ENCODE measurements around the gene XAGE1B.
"Not testable (repeated sequence)": the region's sequence is repeated elsewhere in the genome, so short reads cannot be mapped to it uniquely, and the experiment has no call there.

XAGE1B gene, protein sequence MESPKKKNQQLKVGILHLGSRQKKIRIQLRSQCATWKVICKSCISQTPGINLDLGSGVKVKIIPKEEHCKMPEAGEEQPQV

DNA sequence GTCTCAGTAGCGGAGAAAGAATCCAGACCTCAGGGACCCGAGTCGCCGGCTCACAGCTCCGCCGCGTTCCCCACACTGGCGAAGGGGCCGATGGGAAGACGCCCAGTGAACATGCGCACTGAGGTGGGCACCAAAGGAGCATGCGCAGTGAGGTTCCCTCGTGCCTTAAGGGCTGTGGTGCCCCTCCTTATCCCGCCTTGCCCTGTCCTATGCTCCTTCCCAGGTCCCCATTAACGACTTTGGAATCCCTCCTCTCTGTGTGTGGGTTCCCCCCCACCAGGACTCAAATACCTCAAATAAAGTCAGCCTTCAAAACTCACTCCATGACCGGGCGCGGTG, at the start of gene XAGE1B:
Gene XAGE1B, minus strand, starts transcription at position 77 of the 339 bp plus-strand sequence. CDS start 1,536 bp downstream, outside the sequence.
- not testable (repeated sequence) for DNase-seq

DNA sequence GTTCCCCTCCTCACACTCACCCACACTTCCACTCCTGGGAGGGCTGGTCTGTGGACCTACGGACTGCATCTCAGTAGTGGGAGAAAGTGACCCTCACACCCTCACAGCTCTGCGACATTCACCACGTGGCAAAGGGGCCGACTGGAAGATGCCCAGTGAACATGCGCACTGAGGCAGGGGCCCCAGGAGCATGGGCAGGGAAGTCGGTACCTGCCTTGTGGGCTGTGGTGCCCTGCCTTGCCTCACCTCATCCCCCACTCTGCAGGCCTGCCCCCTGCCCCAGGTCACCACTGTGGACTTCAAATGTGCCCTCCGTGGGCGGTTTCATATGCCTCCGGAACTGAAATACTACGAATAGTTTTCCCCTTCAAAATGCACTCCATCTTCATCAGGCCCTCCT, 46.2 kb upstream of the XAGE1B start:
- DNase-seq, result no peak

DNA sequence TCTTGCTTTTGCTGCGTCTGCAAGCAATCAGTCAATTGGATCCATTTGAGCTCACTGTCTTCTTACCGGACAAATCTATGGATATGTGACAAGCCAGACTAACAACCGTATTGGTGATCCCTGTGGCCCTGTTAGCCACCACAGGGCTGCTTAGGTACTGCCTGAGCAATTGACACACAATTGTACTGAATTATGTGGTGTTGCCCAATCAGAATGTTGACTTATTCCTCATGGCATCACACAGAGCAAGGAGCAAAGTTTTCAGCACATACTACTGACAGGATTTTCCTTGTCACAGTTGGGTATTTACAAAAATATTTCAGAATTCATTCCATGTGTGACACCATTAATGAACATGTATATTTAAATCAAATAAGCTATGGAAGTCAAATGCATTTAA, 41.3 kb upstream of the XAGE1B start:
- DNase-seq, result no peak

DNA sequence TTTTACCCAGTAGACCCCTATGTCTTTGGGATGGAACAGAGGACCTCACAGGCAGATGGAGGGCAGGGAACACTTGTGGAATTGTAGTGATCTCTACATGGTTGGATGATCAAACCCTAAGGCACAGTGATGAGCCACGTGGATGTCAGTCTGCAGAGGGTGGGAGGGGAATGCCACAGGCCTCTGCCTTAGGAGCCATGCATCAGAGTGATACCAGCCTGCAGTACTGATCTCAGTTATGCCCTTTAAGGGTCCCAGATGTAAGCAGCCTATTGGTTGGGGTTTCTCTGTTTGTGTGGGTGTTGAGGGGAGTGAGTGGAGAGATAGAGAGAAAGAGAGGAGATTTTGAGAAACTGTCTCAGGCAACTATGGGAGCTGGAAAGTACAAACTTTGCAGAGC, 39.9 kb upstream of the XAGE1B start:
- no peak for DNase-seq

DNA sequence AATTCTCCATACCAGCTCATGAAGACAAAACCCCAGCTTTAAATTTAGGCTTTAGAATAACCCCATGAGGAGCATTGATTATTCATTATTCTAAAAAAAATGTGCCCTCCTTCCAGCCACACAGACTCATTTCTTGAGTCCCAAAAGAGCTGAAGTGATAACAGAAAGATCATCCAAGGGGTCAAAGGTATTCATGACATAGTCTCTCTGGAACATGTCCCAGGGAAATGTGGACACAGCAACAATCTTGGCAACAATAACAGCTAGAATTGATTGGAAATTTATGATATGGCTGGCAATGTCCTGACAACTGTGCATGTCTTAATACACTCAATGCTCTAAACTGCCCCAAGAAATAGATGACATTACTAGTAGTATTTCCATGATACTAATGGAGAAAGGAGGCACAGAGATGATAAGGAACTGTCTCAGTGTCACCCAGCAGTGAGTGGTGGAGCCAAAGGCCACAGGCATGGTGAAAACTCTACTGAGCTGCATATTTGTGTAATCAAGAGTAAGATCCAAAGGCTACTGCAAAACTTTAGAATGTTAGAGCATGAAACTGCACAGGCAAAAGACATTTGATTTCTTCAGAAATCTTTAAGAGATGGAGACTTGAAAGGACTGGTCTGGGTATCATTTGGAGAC, 37.3 kb upstream of the XAGE1B start:
- DNase-seq, result no peak

DNA sequence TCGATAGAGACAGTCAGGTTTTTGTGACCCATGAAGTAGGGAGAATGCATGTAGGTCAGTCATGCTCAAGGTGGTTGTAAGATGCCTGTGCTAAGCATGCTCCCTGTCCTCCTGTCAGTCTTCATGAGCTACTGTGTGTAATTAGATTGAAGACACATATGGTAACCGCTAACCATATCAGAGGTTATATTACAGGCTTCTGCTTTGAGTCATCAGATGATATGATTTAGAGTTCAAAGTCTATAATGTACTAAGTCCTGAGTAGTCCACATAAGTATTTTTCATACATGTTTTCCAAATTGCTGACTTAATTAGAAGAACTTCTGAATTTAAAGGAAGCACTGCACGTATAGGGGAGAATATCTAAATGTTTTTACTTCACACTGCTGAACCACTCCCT, 31.9 kb upstream of the XAGE1B start:
- not testable (repeated sequence) for DNase-seq

DNA sequence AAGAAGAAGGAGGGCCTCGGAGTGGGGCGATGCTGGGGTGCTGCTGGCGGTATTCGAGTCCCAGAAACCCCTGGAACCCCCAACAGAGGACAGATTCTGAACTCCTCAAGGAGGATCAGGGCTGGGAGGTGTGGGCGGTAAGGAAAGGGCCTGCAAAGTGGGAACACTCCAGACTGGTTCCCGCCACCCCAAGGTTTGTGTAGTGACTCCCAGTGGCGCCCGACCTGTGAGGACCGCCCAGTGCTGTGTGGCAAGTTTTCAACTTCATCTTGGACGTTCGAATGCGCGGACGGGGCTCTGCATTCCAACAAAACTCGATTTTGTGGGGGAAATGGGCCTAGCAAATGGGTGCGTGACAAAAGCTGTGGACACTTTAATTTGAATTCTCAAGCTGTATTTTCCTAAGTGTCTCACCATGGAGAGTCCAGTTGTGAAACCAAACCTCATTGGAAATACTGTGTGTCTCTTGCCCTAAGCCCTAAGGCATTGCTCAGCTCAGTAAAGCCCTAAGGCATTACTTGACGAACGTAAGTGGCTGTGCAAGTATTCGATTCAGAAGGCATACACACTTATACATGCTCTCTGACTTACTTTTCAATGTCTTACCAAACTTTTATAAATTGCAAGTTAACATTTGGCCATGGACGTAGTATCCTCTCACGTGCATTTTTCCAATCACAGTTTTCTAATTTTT, 27.4 kb upstream of the XAGE1B start:
- DNase-seq, result no peak

DNA sequence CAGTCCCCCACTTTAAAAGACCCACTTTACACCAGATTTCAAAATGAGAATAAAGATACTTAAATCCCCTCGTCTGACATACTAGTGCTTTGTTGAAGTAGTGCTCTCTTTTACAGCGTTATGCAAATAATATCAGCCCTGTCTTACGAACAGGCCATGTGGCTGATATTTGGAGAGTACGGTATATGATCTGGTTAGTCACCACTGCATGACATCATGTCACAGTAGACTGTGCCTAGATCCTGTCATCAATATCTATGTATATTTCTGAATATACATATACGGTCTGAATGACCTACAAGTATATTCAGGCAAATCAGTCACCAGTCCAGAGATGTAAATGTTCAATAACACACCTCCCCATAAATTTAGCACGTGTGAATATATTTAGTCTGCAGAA, 25.4 kb upstream of the XAGE1B start:
- no peak for DNase-seq

DNA sequence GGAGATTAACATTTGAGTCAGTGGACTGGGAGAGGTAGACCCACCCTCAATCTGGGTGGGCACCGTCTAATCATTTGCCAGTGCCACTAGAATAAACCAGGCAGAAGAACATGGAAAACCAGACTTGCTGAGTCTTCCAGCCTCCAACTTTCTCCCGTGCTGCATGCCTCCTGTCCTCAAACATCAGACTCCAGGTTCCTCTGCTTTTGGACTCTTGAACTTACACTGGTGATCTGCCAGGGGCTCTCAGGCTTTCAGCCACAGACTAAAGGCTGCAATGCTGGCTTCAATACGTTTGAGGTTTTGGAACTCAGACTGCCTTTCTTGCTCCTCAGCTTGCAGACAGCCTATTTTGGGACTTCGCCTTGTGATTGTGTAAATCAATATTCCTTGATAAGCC, 24.2 kb upstream of the XAGE1B start:
- not testable (repeated sequence) for DNase-seq

DNA sequence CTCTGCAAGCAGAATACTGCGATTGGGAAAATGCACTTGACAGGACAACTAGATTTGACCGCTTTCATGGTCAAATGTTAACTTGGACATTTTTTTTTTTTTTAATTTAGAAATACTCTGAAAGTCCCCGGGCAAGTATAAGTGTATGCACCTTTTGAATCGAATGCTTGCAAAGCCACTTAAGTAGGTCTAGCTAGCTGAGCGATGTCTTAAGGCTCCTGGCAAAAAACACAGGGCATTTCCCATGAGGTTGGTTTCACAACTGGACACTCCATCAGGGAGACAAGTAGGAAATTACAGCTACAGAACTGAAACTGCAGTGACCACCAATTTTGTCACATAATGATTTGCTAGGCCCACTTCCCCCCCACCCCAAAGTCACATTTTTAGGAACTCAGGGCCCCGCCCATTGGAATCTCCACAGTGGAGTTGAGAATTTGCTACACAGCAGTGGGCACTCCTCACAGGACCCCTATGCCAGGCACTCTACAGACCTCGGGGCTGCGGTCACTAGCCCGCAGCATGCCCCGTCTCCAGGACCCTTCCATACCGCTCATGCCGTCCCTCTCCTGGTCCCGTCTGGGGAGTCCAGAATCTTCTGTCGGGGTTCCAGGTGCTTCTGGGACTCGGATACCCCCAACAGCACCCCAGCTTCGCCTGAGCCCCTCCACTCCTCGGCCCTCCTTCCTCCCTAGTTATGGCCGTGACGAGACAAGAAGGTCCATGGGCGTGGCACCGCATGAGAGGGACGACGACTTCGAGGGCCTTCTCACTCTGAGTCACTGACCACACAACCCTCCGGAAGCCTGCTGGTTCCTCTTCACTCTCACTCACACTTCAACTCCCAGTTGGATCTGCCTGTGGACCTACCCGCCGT, 515 bp downstream of the XAGE1B start:
- DNase-seq, result not testable (repeated sequence)

DNA sequence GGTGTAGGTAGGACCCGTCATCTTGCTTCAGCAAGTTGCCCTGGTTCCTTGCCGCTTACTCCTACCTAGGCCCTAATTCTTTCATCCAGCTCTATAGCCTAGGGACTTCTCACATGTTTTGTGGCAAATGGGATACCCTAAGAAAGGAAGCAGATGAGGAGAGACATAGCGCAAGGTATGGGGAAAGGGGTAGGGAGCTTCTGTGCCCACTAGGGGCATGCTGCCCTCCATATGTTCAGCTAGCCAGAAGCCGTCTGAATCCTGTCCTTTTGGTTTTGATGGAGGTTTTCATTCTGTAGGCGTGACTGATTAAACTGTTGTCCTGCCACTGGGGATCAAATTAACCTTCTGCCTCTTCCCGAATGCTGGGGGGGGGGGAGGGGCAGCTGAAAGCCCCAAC, 5.7 kb downstream of the XAGE1B start:
- DNase-seq, result not testable (repeated sequence)

DNA sequence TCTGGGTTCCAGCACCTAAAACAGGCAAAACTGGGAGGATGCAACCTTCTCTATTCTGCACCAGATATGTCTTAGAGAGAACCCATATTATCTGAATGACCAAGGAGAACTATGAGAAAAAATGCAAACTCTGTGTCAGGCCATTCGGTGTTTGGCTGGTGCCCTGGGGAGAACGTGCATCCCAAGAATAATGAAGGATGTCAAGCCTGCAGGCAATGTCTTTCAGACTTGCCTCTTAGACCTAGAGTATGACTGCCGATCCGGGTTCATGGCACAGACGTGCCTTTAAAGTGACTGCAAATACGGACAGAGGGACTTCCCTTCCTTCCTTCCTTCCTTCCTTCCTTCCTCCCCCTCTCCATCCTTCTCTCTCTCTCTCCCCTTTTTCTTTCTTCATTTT, 6.9 kb downstream of the XAGE1B start:
- DNase-seq, result no peak

DNA sequence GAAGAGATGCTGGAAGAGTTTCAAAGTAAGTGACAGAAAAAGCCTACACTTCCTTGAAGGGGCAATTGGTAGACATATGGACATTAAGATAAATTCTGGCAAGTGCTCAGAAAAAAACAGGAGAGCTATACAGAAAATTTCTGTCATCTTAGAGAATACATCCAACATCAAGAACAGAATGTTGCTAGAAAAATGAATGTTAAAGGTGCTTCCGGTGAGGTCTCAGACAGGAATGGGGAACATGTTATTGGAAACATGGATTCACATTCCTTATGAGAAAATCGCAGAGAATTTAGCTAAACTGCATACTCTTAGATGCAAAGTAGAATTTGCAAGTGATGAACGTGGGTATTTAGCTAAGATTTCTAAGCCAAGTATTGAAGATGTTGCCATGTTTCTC, 9.5 kb downstream of the XAGE1B start:
- DNase-seq, result no peak

DNA sequence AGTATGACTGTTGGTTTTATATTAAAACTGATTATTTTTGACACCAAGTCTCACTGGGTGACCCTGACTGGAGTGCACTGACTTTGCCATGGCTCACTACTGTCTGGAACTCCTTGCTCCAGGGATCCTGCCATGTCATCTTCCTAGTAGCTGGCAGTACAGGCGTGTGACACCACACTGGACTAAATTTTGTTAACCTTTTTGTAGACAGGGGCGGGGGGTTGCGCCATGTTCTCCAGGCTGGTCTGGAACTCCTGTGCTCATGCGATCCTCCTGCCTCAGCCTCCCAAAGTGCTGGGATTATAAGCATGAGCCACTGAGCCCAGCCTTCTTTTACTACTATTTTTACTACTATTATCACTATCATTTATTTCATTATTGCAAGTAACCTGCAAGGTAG, 12.3 kb downstream of the XAGE1B start:
- DNase-seq, result no peak

DNA sequence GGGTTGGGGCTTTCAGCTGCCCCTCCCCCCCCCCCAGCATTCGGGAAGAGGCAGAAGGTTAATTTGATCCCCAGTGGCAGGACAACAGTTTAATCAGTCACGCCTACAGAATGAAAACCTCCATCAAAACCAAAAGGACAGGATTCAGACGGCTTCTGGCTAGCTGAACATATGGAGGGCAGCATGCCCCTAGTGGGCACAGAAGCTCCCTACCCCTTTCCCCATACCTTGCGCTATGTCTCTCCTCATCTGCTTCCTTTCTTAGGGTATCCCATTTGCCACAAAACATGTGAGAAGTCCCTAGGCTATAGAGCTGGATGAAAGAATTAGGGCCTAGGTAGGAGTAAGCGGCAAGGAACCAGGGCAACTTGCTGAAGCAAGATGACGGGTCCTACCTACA, 15.5 kb downstream of the XAGE1B start:
- DNase-seq, result not testable (repeated sequence)

DNA sequence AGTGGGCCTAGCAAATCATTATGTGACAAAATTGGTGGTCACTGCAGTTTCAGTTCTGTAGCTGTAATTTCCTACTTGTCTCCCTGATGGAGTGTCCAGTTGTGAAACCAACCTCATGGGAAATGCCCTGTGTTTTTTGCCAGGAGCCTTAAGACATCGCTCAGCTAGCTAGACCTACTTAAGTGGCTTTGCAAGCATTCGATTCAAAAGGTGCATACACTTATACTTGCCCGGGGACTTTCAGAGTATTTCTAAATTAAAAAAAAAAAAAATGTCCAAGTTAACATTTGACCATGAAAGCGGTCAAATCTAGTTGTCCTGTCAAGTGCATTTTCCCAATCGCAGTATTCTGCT, 20.5 kb downstream of the XAGE1B start:
- not testable (repeated sequence) for DNase-seq

DNA sequence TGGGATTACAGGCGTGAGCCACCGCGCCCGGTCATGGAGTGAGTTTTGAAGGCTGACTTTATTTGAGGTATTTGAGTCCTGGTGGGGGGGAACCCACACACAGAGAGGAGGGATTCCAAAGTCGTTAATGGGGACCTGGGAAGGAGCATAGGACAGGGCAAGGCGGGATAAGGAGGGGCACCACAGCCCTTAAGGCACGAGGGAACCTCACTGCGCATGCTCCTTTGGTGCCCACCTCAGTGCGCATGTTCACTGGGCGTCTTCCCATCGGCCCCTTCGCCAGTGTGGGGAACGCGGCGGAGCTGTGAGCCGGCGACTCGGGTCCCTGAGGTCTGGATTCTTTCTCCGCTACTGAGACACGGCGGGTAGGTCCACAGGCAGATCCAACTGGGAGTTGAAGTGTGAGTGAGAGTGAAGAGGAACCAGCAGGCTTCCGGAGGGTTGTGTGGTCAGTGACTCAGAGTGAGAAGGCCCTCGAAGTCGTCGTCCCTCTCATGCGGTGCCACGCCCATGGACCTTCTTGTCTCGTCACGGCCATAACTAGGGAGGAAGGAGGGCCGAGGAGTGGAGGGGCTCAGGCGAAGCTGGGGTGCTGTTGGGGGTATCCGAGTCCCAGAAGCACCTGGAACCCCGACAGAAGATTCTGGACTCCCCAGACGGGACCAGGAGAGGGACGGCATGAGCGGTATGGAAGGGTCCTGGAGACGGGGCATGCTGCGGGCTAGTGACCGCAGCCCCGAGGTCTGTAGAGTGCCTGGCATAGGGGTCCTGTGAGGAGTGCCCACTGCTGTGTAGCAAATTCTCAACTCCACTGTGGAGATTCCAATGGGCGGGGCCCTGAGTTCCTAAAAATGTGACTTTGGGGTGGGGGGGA, 21.1 kb downstream of the XAGE1B start, which contains the start of gene XAGE1A:
Gene XAGE1A, plus strand, starts transcription at position 264 of the 874 bp plus-strand sequence. CDS start 1,554 bp downstream, outside the sequence.
- not testable (repeated sequence) for DNase-seq

DNA sequence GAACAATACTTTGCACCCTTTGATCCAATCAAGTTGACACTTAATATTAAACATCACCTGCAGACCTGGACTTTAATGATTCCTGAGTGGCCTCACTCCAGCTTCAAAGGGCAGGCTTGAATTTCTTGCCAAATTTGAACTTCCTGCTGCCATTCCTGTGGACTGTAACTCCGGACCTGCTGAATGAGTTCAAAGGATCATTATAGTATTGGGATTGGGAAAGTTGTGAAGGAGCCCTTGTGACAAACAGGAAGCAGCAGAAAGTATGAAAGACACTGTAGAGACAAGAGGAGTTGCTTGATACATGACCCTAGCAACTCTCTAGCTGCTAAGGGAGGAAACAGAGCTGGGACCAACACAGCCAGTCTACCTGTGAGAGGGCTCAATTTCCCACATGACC, 45.6 kb downstream of the XAGE1B start:
- DNase-seq, result not testable (repeated sequence)
